ENCODE results near the gene PPP1R14D.

GRCh38 chr15:40770147-40770721 is 58.3 kb downstream of the PPP1R14D start:
- TF ChIP-seq CTCF (IDR thresholded peaks at IDR 0.05) = no peak
- no peak for TF ChIP-seq POLR2AphosphoS5 (IDR thresholded peaks at IDR 0.05)
- no peak for TF ChIP-seq POLR2A (IDR thresholded peaks at IDR 0.05)

Data from prostate gland (tissue), 2 donors.